PFSK-1 (cell line): ENCODE measurements around the gene KRT9.

Source experiments
- FOXP2 ChIP-seq: optimal IDR thresholded peaks from 2 replicates; pipeline ENCODE3; 2011; ENCODE audit warnings: borderline replicate concordance, control low read depth, inconsistent platforms; ENCODE audit not compliant: insufficient read depth; ENCODE audit errors: extremely low read length, extremely low read depth
- POLR2AphosphoS5 ChIP-seq: IDR thresholded peaks from 2 replicates; pipeline ENCODE4 v1.6.1; 2012; ENCODE audit warnings: low read depth, mild to moderate bottlenecking, control low read depth, low read length, moderate library complexity
- SIN3A ChIP-seq: IDR thresholded peaks from 2 replicates; pipeline ENCODE4 v1.6.1; 2012; ENCODE audit warnings: mild to moderate bottlenecking, low read length, moderate library complexity, borderline replicate concordance; ENCODE audit not compliant: insufficient read depth
- TAF1 ChIP-seq: IDR thresholded peaks from 2 replicates; pipeline ENCODE4 v1.6.1; 2012; ENCODE audit warnings: low read length, control low read depth, borderline replicate concordance; ENCODE audit not compliant: insufficient read depth

DNA sequence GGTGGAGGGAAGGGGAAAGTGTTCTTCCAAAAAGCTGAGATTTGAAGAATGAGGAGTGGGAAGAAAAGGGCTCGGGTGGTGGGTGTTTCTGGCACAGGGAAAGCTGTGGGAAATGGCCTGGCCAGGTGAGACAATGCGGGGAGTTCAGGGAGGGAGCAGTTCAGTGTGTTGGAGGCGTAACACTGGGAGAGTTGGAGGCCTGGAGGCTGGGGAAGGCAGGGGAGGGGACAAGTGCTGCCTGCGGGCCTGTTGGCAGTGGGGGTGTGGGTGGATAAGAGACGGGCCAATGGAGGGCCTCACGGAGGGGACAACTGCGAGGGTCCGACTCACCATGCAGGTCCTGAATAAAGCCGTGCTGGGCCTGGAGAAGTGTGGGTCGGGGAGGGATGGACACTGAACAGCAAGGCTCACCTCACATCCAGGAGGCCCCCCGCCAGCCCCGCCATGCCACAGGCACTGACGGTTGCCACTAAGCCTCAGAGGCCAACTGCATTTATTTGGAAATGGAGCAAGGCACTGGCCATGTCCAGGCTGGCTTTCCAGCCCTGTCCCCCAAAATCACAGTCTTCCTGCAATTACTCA lies 25.9 kb downstream of the KRT9 start:
- TF ChIP-seq SIN3A (no peak), POLR2AphosphoS5 (no peak), TAF1 (no peak), FOXP2 (no peak)
